ENCODE data around the gene DPH1. TPM values are rescaled to one million over a fixed set of nuclear protein-coding genes. Genes with fewer than 3 reads are reported as not detected.

Gene DPH1
- polyA plus RNA-seq, 1 experiment: 54.6 TPM

GRCh38 chr17:2067608-2068024, 37.7 kb downstream of the DPH1 start:
- no peak overlapping the region for H3K4me3 ChIP-seq (ENCODE audit: low read depth, low read length)
- CTCF ChIA-PET: interaction anchor here (0.7 to 7.0 kb wide), 10 partner anchors 9 to 177 kb away, joined by 3 to 58 read pairs (median 3); partner anchors contain the start of gene HIC1
- POLR2A ChIA-PET: interaction anchor here (0.6 kb wide), 2 partner anchors 38 to 236 kb away, joined by 3 to 4 read pairs; partner anchors contain the start of gene SRR
- H3K27me3 ChIP-seq (ENCODE audit: control insufficient read depth, insufficient read depth, low read length): no peaks in the 10 kb centered on the region
- H3K36me3 ChIP-seq (ENCODE audit: control insufficient read depth, insufficient read depth, low read length): peaks cover 14% of the 10 kb centered on the region
- DNase-seq (ENCODE audit: low read depth): no peak
- TF ChIP-seq CTCF (IDR thresholded peaks at IDR 0.05; ENCODE audit: insufficient read depth, low read depth, low read length): no peak

GRCh38 chr17:2068031-2068518, 38.1 kb downstream of the DPH1 start:
- Histone ChIP-seq H3K4me3 (ENCODE audit: low read depth, low read length) (no peak overlapping the region), H3K27me3 (ENCODE audit: control insufficient read depth, insufficient read depth, low read length) (no peaks in the 10 kb centered on the region), H3K36me3 (ENCODE audit: control insufficient read depth, insufficient read depth, low read length) (peaks cover 12% of the 10 kb centered on the region)
- TF ChIP-seq CTCF (IDR thresholded peaks at IDR 0.05; ENCODE audit: insufficient read depth, low read depth, low read length): peak; percentile 56
- POLR2A ChIA-PET: interaction anchor here (0.6 kb wide), 1 partner anchor 37 kb away, joined by 3 read pairs; no protein-coding TSS in a partner anchor
- CTCF ChIA-PET: interaction anchor here (0.7 to 7.0 kb wide), 12 partner anchors 9 to 177 kb away, joined by 3 to 58 read pairs (median 3); partner anchors contain the start of gene HIC1
- peak; percentile 85 for DNase-seq (ENCODE audit: low read depth)

DNA sequence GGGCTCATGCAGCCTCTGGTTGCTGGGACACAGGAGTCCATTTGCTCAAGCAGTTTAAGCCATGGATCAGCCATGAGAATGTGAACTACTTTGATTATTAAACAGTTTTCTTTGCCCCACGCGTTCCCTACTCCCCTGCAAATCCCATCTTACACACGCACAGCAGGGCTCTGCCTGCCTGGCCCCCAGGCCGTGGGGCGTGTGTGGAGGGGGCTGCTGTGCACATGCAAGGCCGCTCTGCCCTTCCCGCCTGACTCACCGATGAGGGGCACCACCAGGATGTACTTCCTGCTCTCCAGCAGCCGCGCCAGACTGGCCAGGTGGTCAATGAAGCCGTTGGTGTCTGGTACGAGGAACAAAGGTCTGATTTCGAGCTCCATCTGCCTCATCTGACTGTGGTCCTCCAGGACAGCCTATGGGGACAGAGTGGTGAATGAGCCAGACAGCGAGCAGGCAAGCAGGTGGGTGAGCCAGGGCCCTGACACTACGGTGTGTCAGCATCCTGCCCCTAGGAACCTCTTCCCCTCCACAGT, 38.6 kb downstream of the DPH1 start:
- Histone ChIP-seq H3K36me3 (ENCODE audit: control insufficient read depth, insufficient read depth, low read length) (peaks cover 11% of the 10 kb centered on the region), H3K27me3 (ENCODE audit: control insufficient read depth, insufficient read depth, low read length) (no peaks in the 10 kb centered on the region), H3K4me3 (ENCODE audit: low read depth, low read length) (no peak overlapping the region)
- ChIA-PET CTCF (interaction anchor here (0.7 to 7.0 kb wide), 12 partner anchors 8 to 176 kb away, joined by 3 to 58 read pairs (median 3); partner anchors contain the start of gene HIC1), POLR2A (interaction anchor here (0.6 kb wide), 1 partner anchor 37 kb away, joined by 3 read pairs; no protein-coding TSS in a partner anchor)
- no peak for TF ChIP-seq CTCF (IDR thresholded peaks at IDR 0.05; ENCODE audit: insufficient read depth, low read depth, low read length)
- DNase-seq (ENCODE audit: low read depth): no peak

- DNase-seq (ENCODE audit: low read depth): no peak
- no peak overlapping the region for H3K4me3 ChIP-seq (ENCODE audit: low read depth, low read length)
- no peak for TF ChIP-seq CTCF (IDR thresholded peaks at IDR 0.05; ENCODE audit: insufficient read depth, low read depth, low read length)
- peaks cover 3% of the 10 kb centered on the region; the same call in 1 of the 2 replicates for H3K36me3 ChIP-seq (ENCODE audit: control insufficient read depth, insufficient read depth, low read length)
- CTCF ChIA-PET: interaction anchor here (0.7 to 2.6 kb wide), 9 partner anchors 10 to 357 kb away, joined by 3 to 21 read pairs (median 3); no protein-coding TSS in a partner anchor
- POLR2A ChIA-PET: interaction anchor here (0.6 kb wide), 1 partner anchor 86 kb away, joined by 7 read pairs; no protein-coding TSS in a partner anchor
- no peaks in the 10 kb centered on the region for H3K27me3 ChIP-seq (ENCODE audit: control insufficient read depth, insufficient read depth, low read length)
Measured at GRCh38 chr17:2070241-2071023, 40.5 kb downstream of the DPH1 start.

GRCh38 chr17:2071024-2071385, 41.1 kb downstream of the DPH1 start:
- POLR2A ChIA-PET: no interaction called here
- Histone ChIP-seq H3K4me3 (ENCODE audit: low read depth, low read length) (no peak overlapping the region), H3K27me3 (ENCODE audit: control insufficient read depth, insufficient read depth, low read length) (no peaks in the 10 kb centered on the region), H3K36me3 (ENCODE audit: control insufficient read depth, insufficient read depth, low read length) (peaks cover 3% of the 10 kb centered on the region; the same call in 1 of the 2 replicates)
- no peak for TF ChIP-seq CTCF (IDR thresholded peaks at IDR 0.05; ENCODE audit: insufficient read depth, low read depth, low read length)
- DNase-seq (ENCODE audit: low read depth): no peak
- CTCF ChIA-PET: interaction anchor here (0.7 to 2.6 kb wide), 9 partner anchors 11 to 358 kb away, joined by 3 to 21 read pairs (median 4); no protein-coding TSS in a partner anchor
